Measurements from ENCODE around the gene FCSK.

The FCSK gene

DNA sequence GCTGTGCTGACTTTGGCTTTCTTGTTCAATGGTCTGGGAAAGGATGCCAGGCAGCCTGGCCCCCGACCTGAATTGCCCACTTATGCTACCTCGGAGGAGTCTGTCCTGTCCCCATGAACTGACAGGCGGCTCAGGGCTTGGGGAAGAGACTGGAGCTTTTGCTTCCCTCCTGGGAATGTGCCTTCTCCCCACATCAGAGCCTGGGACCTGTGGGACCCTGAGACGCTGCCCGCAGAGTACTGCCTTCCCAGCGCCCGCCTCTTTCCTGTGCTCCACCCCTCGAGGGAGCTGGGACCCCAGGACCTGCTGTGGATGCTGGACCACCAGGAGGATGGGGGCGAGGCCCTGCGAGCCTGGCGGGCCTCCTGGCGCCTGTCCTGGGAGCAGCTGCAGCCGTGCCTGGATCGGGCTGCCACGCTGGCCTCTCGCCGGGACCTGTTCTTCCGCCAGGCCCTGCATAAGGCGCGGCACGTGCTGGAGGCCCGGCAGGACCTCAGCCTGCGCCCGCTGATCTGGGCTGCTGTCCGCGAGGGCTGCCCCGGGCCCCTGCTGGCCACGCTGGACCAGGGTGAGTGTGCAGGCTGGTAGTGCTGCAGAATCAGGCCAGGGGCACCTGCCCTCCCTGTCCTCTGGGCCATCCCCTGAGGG is 18.5 kb downstream of the FCSK start (continued):
- TF ChIP-seq PRDM10 (tag by site-specific recombination; IDR thresholded peaks at IDR 0.05) (no peak), PRDM1 (tag by site-specific recombination; IDR thresholded peaks at IDR 0.05) (no peak)
- TF ChIP-seq, protein P1, sequence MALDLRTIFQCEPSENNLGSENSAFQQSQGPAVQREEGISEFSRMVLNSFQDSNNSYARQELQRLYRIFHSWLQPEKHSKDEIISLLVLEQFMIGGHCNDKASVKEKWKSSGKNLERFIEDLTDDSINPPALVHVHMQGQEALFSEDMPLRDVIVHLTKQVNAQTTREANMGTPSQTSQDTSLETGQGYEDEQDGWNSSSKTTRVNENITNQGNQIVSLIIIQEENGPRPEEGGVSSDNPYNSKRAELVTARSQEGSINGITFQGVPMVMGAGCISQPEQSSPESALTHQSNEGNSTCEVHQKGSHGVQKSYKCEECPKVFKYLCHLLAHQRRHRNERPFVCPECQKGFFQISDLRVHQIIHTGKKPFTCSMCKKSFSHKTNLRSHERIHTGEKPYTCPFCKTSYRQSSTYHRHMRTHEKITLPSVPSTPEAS (tag by site-specific recombination; IDR thresholded peaks at IDR 0.05), result no peak

DNA sequence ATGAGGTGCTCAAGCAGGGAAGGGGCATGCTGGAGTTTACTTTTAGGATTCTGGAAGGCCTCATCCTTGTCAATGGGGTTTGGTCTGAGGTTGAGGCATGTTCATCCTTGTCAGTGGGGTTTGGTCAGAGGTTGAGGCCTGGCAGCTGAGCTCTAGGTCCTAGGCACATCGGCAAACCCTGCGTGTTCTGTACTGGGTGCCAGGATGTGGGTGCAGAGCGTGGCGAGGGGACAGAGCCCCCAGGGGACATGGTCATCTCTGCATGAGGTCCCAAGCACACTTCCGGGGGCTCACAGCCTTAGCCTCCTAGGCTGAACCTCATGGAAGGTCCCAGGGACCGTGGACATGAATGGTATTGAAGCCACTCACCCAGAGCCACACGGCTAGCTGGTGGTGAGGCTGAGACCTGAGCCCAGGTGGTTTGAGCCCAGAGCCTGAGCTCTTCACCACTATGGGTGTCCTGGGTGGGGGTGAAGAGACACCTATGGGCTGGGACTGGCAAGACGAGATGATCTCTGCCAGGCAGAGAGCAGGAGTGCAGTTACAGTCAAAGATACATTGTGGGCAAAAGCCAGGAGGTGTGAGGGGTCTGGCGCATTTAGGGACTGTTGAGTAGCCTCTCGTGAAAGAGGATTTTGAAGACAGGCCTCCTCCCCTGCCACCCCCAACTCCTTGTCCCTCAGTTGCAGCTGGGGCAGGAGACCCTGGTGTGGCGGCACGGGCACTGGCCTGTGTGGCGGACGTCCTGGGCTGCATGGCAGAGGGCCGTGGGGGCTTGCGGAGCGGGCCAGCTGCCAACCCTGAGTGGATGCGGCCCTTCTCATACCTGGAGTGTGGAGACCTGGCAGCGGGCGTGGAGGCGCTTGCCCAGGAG is 19.3 kb downstream of the FCSK start:
- TF ChIP-seq HOXC10 (CRISPR knock-in tag; IDR thresholded peaks at IDR 0.05) (no peak), RBAK (tag by site-specific recombination; IDR thresholded peaks at IDR 0.05) (no peak), CTCF (tag by site-specific recombination; IDR thresholded peaks at IDR 0.05) (peak; percentile 33; the same call in 1 of the 2 replicates)
- ChIA-PET POLR2A (no interaction called here), CTCF (interaction anchor here (0.6 to 1.2 kb wide), 2 partner anchors 12 to 58 kb away, joined by 3 read pairs; no protein-coding TSS in a partner anchor)
- H3K36me3 ChIP-seq (ENCODE audit: control insufficient read depth in 2 of 2, insufficient read depth in 1 of 2, low read length in 2 of 2), result peaks cover 0 to 18% of the 10 kb centered on the region in 2 experiments; a peak in 2 of 3 replicates
- no peaks in the 10 kb centered on the region for H3K9me3 ChIP-seq (ENCODE audit: control insufficient read depth, insufficient read depth, low read depth, low read length)
- H3K4me3 ChIP-seq (ENCODE audit: low read depth, low read length), result no peak overlapping the region
- peaks cover 2% of the 10 kb centered on the region; the same call in 1 of the 2 replicates for H3K4me1 ChIP-seq (ENCODE audit: control insufficient read depth, insufficient read depth, low read length)
- H3K27ac ChIP-seq (ENCODE audit: extremely low read depth, low read depth, low read length), result no peak overlapping the region

DNA sequence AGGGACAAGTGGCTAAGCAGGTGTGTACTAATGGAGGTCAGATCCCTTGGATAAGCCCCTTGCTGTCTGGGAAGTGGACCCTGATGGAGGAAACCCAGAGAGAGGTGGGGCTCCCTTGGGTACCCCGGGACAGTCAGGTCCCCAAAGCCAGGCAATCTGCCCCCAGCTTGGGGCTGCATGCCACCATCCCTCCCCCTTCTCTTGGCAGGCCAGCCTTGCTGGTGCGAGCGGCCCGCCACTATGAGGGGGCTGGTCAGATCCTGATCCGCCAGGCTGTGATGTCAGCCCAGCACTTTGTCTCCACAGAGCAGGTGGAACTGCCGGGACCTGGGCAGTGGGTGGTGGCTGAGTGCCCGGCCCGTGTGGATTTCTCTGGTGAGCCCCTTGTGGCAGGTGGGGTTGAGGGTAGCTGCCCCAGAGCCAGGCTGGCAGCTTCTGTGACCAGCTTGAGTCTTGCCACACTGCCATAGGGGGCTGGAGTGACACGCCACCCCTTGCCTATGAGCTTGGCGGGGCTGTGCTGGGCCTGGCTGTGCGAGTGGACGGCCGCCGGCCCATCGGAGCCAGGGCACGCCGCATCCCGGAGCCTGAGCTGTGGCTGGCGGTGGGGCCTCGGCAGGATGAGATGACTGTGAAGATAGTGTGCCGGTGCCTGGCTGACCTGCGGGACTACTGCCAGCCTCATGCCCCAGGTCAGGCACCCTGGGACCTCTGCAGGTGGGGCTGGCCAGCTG is 20.1 kb downstream of the FCSK start:
- Histone ChIP-seq H3K4me1 (ENCODE audit: control insufficient read depth, insufficient read depth, low read length) (peaks cover 2% of the 10 kb centered on the region; the same call in 1 of the 2 replicates), H3K4me3 (ENCODE audit: low read depth, low read length) (no peak overlapping the region), H3K27ac (ENCODE audit: extremely low read depth, low read depth, low read length) (no peak overlapping the region), H3K9me3 (ENCODE audit: control insufficient read depth, insufficient read depth, low read depth, low read length) (no peaks in the 10 kb centered on the region), H3K36me3 (ENCODE audit: control insufficient read depth in 2 of 2, insufficient read depth in 1 of 2, low read length in 2 of 2) (peaks cover 0 to 26% of the 10 kb centered on the region in 2 experiments; a peak in 2 of 3 replicates)
- POLR2A ChIA-PET, result no interaction called here
- CTCF ChIA-PET, result interaction anchor here (0.6 kb wide), 1 partner anchor 59 kb away, joined by 3 read pairs; no protein-coding TSS in a partner anchor
- no peak for TF ChIP-seq ZNF324 (tag by site-specific recombination; IDR thresholded peaks at IDR 0.05)
- no peak for TF ChIP-seq ZNF48 (tag by site-specific recombination; IDR thresholded peaks at IDR 0.05)
- no peak for TF ChIP-seq FEZF1 (tag by site-specific recombination; IDR thresholded peaks at IDR 0.05)
- TF ChIP-seq ZNF26 (tag by site-specific recombination; IDR thresholded peaks at IDR 0.05), result no peak
- TF ChIP-seq ZNF660 (tag by site-specific recombination; IDR thresholded peaks at IDR 0.05), result no peak
- TF ChIP-seq ZNF211 (tag by site-specific recombination; IDR thresholded peaks at IDR 0.05; ENCODE audit: low read depth), result no peak
- TF ChIP-seq ZNF19 (tag by site-specific recombination; IDR thresholded peaks at IDR 0.05; ENCODE audit: low read depth), result no peak
- TF ChIP-seq ZNF354C (tag by site-specific recombination; IDR thresholded peaks at IDR 0.05; ENCODE audit: borderline replicate concordance, low read depth), result no peak
- no peak for TF ChIP-seq ZNF571 (tag by site-specific recombination; IDR thresholded peaks at IDR 0.05)
- no peak for TF ChIP-seq ZNF221 (tag by site-specific recombination; IDR thresholded peaks at IDR 0.05; ENCODE audit: borderline replicate concordance)
- TF ChIP-seq, protein P2, sequence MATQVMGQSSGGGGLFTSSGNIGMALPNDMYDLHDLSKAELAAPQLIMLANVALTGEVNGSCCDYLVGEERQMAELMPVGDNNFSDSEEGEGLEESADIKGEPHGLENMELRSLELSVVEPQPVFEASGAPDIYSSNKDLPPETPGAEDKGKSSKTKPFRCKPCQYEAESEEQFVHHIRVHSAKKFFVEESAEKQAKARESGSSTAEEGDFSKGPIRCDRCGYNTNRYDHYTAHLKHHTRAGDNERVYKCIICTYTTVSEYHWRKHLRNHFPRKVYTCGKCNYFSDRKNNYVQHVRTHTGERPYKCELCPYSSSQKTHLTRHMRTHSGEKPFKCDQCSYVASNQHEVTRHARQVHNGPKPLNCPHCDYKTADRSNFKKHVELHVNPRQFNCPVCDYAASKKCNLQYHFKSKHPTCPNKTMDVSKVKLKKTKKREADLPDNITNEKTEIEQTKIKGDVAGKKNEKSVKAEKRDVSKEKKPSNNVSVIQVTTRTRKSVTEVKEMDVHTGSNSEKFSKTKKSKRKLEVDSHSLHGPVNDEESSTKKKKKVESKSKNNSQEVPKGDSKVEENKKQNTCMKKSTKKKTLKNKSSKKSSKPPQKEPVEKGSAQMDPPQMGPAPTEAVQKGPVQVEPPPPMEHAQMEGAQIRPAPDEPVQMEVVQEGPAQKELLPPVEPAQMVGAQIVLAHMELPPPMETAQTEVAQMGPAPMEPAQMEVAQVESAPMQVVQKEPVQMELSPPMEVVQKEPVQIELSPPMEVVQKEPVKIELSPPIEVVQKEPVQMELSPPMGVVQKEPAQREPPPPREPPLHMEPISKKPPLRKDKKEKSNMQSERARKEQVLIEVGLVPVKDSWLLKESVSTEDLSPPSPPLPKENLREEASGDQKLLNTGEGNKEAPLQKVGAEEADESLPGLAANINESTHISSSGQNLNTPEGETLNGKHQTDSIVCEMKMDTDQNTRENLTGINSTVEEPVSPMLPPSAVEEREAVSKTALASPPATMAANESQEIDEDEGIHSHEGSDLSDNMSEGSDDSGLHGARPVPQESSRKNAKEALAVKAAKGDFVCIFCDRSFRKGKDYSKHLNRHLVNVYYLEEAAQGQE (tag by site-specific recombination; IDR thresholded peaks at IDR 0.05), result no peak

All from HEK293 (cell line).